ENCODE data around the gene WDR43. TPM values are rescaled to one million over a fixed set of nuclear protein-coding genes. Genes with fewer than 3 reads are reported as not detected.

Gene WDR43
- polyA plus RNA-seq, 1 donor (not counting 4 experiments of a cell fraction or from before 2014, with no cell fraction given), result 125 TPM

- no peak for FAIRE-seq
- dilution Hi-C loops (cut with MboI; ENCODE audit: extremely low pct_ligation_motif_present, low sequenced_read_pairs), result no loop called here
Measured at GRCh38 chr2:28979576-28980366, 85.3 kb downstream of the WDR43 start.

DNA sequence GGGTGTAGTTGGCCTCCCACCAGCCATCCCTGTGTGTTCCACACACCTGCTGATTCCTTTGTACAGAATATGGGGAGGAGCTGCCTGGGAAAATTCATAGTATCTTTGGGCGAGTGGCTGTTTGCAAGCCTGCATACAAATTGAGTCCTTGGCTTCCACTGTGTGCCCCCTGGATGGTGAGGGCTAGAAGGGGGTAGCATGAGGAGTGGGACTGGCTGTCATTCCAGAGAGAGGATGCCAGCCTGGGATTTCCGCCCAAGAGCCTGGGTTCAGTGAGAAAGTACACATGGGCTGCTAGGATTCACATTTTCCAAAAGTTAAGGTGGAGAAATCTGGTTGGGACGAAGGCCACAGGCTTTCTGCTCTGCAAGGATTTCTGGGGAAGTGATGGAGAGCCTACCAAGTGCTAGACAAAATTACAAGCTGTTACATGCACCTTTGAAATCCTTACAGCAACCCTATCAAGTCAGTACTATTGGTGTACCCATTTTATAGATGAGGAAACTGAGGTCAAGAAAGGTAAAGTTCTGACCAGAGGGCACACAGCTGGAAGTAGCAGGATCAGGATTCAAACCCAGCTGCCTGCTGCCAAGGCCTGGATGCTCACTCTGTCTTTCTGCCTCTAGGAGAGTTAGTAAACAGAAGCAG, 86.0 kb downstream of the WDR43 start:
- Histone ChIP-seq H3K9me3 (ENCODE audit: control insufficient read depth, low read depth, low read length) (no peaks in the 10 kb centered on the region), H3K9me1 (ENCODE audit: control insufficient read depth, extremely low read depth, insufficient read depth, low read length) (no peaks in the 10 kb centered on the region), H3K27me3 (ENCODE audit: control insufficient read depth, extremely low read depth, insufficient read depth, low read length) (no peaks in the 10 kb centered on the region), H3K9ac (ENCODE audit: control insufficient read depth, extremely low read depth, insufficient read depth, low read length) (no peak overlapping the region), H3K36me3 (ENCODE audit: control insufficient read depth in 2 of 2, extremely low read depth in 1 of 2, insufficient read depth in 2 of 2, low read length in 2 of 2) (no peaks in the 10 kb centered on the region), H4K20me1 (ENCODE audit: control insufficient read depth, extremely low read depth, insufficient read depth, low read length) (no peaks in the 10 kb centered on the region), H3K4me1 (ENCODE audit: control insufficient read depth, extremely low read depth, insufficient read depth, low read length) (peaks cover 14% of the 10 kb centered on the region), H3K79me2 (ENCODE audit: control insufficient read depth, insufficient read depth, low read length) (no peaks in the 10 kb centered on the region), H3K27ac (ENCODE audit: control insufficient read depth, insufficient read depth, low read length) (no peak overlapping the region), H3K4me3 (ENCODE audit: control insufficient read depth in 2 of 3, extremely low read depth in 1 of 3, insufficient read depth in 2 of 3, low read depth in 1 of 3, low read length in 3 of 3) (no peak overlapping the region), H2AFZ (ENCODE audit: control insufficient read depth, low read length) (peak overlapping the region; percentile 22), H3K4me2 (ENCODE audit: control insufficient read depth, extremely low read depth, insufficient read depth, low read depth, low read length) (no peak overlapping the region)
- DNase-seq (ENCODE audit: low read depth, low spot score), result no peak
- TF ChIP-seq EZH2 (IDR thresholded peaks at IDR 0.05; ENCODE audit: low read length), result no peak
- TF ChIP-seq, protein P1, sequence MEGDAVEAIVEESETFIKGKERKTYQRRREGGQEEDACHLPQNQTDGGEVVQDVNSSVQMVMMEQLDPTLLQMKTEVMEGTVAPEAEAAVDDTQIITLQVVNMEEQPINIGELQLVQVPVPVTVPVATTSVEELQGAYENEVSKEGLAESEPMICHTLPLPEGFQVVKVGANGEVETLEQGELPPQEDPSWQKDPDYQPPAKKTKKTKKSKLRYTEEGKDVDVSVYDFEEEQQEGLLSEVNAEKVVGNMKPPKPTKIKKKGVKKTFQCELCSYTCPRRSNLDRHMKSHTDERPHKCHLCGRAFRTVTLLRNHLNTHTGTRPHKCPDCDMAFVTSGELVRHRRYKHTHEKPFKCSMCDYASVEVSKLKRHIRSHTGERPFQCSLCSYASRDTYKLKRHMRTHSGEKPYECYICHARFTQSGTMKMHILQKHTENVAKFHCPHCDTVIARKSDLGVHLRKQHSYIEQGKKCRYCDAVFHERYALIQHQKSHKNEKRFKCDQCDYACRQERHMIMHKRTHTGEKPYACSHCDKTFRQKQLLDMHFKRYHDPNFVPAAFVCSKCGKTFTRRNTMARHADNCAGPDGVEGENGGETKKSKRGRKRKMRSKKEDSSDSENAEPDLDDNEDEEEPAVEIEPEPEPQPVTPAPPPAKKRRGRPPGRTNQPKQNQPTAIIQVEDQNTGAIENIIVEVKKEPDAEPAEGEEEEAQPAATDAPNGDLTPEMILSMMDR (optimal IDR thresholded peaks at IDR 0.05 in 1 of 3, IDR thresholded peaks at IDR 0.05 in 1 of 3, conservative IDR thresholded peaks at IDR 0.05 in 1 of 3; ENCODE audit: extremely low read depth in 1 of 3, insufficient read depth in 2 of 3, low read length in 3 of 3), result no peak
- dilution Hi-C loops (cut with MboI; ENCODE audit: extremely low pct_ligation_motif_present, low sequenced_read_pairs), result no loop called here
- peak; percentile 60 for FAIRE-seq

More at GRCh38 chr2:28979576-28980366, 85.3 kb downstream of the WDR43 start:
- H3K9me1 ChIP-seq (ENCODE audit: control insufficient read depth, extremely low read depth, insufficient read depth, low read length), result no peaks in the 10 kb centered on the region
- H4K20me1 ChIP-seq (ENCODE audit: control insufficient read depth, extremely low read depth, insufficient read depth, low read length), result no peaks in the 10 kb centered on the region
- TF ChIP-seq, protein P1 (optimal IDR thresholded peaks at IDR 0.05 in 1 of 3, IDR thresholded peaks at IDR 0.05 in 1 of 3, conservative IDR thresholded peaks at IDR 0.05 in 1 of 3; ENCODE audit: extremely low read depth in 1 of 3, insufficient read depth in 2 of 3, low read length in 3 of 3), result no peak
- no peak for TF ChIP-seq EZH2 (IDR thresholded peaks at IDR 0.05; ENCODE audit: low read length)
- no peaks in the 10 kb centered on the region for H3K27me3 ChIP-seq (ENCODE audit: control insufficient read depth, extremely low read depth, insufficient read depth, low read length)
- no peaks in the 10 kb centered on the region for H3K79me2 ChIP-seq (ENCODE audit: control insufficient read depth, insufficient read depth, low read length)
- no peaks in the 10 kb centered on the region for H3K9me3 ChIP-seq (ENCODE audit: control insufficient read depth, low read depth, low read length)
- no peak overlapping the region for H3K4me3 ChIP-seq (ENCODE audit: control insufficient read depth in 2 of 3, extremely low read depth in 1 of 3, insufficient read depth in 2 of 3, low read depth in 1 of 3, low read length in 3 of 3)
- H3K9ac ChIP-seq (ENCODE audit: control insufficient read depth, extremely low read depth, insufficient read depth, low read length), result no peak overlapping the region
- peak overlapping the region; percentile 39 for H2AFZ ChIP-seq (ENCODE audit: control insufficient read depth, low read length)
- no peak overlapping the region for H3K4me2 ChIP-seq (ENCODE audit: control insufficient read depth, extremely low read depth, insufficient read depth, low read depth, low read length)
- H3K27ac ChIP-seq (ENCODE audit: control insufficient read depth, insufficient read depth, low read length), result no peak overlapping the region
- DNase-seq (ENCODE audit: low read depth, low spot score), result no peak
- H3K36me3 ChIP-seq (ENCODE audit: control insufficient read depth in 2 of 2, extremely low read depth in 1 of 2, insufficient read depth in 2 of 2, low read length in 2 of 2), result no peaks in the 10 kb centered on the region
- H3K4me1 ChIP-seq (ENCODE audit: control insufficient read depth, extremely low read depth, insufficient read depth, low read length), result peaks cover 14% of the 10 kb centered on the region
